B cell (primary cell): ENCODE measurements around the gene RAD21L1. TPM values are rescaled to one million over a fixed set of nuclear protein-coding genes. Genes with fewer than 3 reads are reported as not detected.

Experiments used
- ATAC-seq: fragments of 200-7000 bp; cut with Tn5 transposase; one replicate; pipeline ENCODE4 v1.10.0; 2021; ENCODE audit warnings: low read depth, mild to moderate bottlenecking, moderate number of reproducible peaks, moderate library complexity
- CTCF ChIA-PET: fragments of 350-600 bp; sonication (Branson Sonifier 250); formaldehyde crosslinking; loops from one replicate; lab custom pipeline; 2021; ENCODE audit warnings: antibody characterized with exemption, inconsistent platforms; lab: Charles Lee
- POLR2A ChIA-PET: fragments of 350-600 bp; sonication (Branson Sonifier 250); formaldehyde crosslinking; loops from one replicate; lab custom pipeline; 2021; ENCODE audit warnings: antibody characterized with exemption; lab: Charles Lee
- DNase-seq: peaks from one replicate; pipeline ENCODE4 v3.0.0; 2013
- H2AFZ ChIP-seq: 2 replicates; pipeline ENCODE4 v1.6.1; 2012; ENCODE audit warnings: mild to moderate bottlenecking, low read depth, low read length; ENCODE audit not compliant: insufficient read depth, poor library complexity, severe bottlenecking
- H3K27ac ChIP-seq, 2 donors: 1 replicate in 1 of 2; 2 replicates in 1 of 2; pipeline ENCODE4 v1.5.1; 2012 to 2013; ENCODE audit warnings: low read length in 2 of 2, mild to moderate bottlenecking in 2 of 2, moderate library complexity in 1 of 2
- H3K27me3 ChIP-seq, 4 experiments: fragments of 200-600 bp in 1 of 4; sonication (generic) in 1 of 4; replicated peaks in 1 of 4; 1 replicate in 2 of 4; 2 replicates in 2 of 4; pipeline versions ENCODE4 v1.6.1 to v1.7.0; 2013 to 2016; ENCODE audit warnings: low read length in 3 of 4, mild to moderate bottlenecking in 2 of 4, mixed read lengths in 1 of 4, moderate library complexity in 1 of 4; ENCODE audit not compliant: insufficient read depth in 4 of 4, control insufficient read depth in 3 of 4; ENCODE audit errors: control extremely low read depth in 1 of 4
- H3K36me3 ChIP-seq, 2 experiments: replicated peaks in 1 of 2; 1 replicate in 1 of 2; 2 replicates in 1 of 2; pipeline versions ENCODE4 v1.6.1 to v1.7.1; 2013; ENCODE audit warnings: low read length in 1 of 2; ENCODE audit not compliant: insufficient read depth in 2 of 2, control insufficient read depth in 1 of 2; ENCODE audit errors: control extremely low read depth in 1 of 2, extremely low read depth in 1 of 2
- H3K4me1 ChIP-seq, 2 donors: fragments of 200-600 bp in 1 of 2; sonication (generic) in 1 of 2; 1 replicate in 1 of 2; 2 replicates in 1 of 2; pipeline versions ENCODE4 v1.5.1 to v1.6.1; 2013 to 2017; ENCODE audit warnings: low read length in 2 of 2; ENCODE audit not compliant: control insufficient read depth in 2 of 2, insufficient read depth in 2 of 2
- H3K4me2 ChIP-seq: replicated peaks from 2 replicates; pipeline ENCODE3; 2012; ENCODE audit warnings: mild to moderate bottlenecking, low read depth, low read length; ENCODE audit not compliant: poor library complexity, severe bottlenecking
- H3K4me3 ChIP-seq, 5 experiments: fragments of 200-600 bp in 1 of 5; sonication (generic) in 1 of 5; 1 replicate in 3 of 5; 2 replicates in 2 of 5; pipeline versions ENCODE4 v1.5.1 to v1.7.0; 2011 to 2016; ENCODE audit warnings: low read length in 4 of 5, mild to moderate bottlenecking in 4 of 5, low read depth in 2 of 5, control low read depth in 1 of 5, moderate library complexity in 1 of 5; ENCODE audit not compliant: insufficient read depth in 1 of 5; ENCODE audit errors: control extremely low read depth in 1 of 5, extremely low read depth in 1 of 5
- H3K79me2 ChIP-seq: fragments of 200-600 bp; sonication (generic); one replicate; pipeline ENCODE4 v1.6.0; 2016; ENCODE audit warnings: low read length; ENCODE audit not compliant: control insufficient read depth, insufficient read depth
- H3K9ac ChIP-seq: fragments of 200-600 bp; sonication (generic); 2 replicates; pipeline ENCODE4 v1.6.1; 2017; ENCODE audit warnings: mild to moderate bottlenecking, low read length, moderate library complexity
- H3K9me3 ChIP-seq, 3 donors: one replicate each; pipeline versions ENCODE4 v1.6.1 to v1.7.1; 2013; ENCODE audit warnings: low read length in 2 of 3; ENCODE audit not compliant: control insufficient read depth in 2 of 3, insufficient read depth in 1 of 3; ENCODE audit errors: control extremely low read depth in 1 of 3
- H4K20me1 ChIP-seq: 2 replicates; pipeline ENCODE4 v1.6.0; 2012; ENCODE audit warnings: mild to moderate bottlenecking, low read length; ENCODE audit not compliant: insufficient read depth, control insufficient read depth, poor library complexity, severe bottlenecking
- H3K27ac Mint-ChIP-seq: one replicate; pipeline ENCODE4 v1.8.0; 2021; ENCODE audit warnings: mixed read lengths
- H3K27me3 Mint-ChIP-seq: one replicate; pipeline ENCODE4 v1.8.0; 2021; ENCODE audit warnings: mixed read lengths
- H3K4me1 Mint-ChIP-seq: one replicate; pipeline ENCODE4 v1.8.0; 2021; ENCODE audit warnings: mixed read lengths
- H3K4me3 Mint-ChIP-seq: one replicate; pipeline ENCODE4 v1.8.0; 2021; ENCODE audit warnings: mixed read lengths
- H3K9me3 Mint-ChIP-seq: one replicate; pipeline ENCODE4 v1.8.0; 2022; ENCODE audit warnings: mixed read lengths; ENCODE audit not compliant: insufficient read depth
- CTCF ChIP-seq: fragments of 200-600 bp; IDR thresholded peaks from one replicate; pipeline ENCODE4 v1.8.0; 2022; ENCODE audit warnings: antibody characterized with exemption, mild to moderate bottlenecking
- EZH2 ChIP-seq: IDR thresholded peaks from 2 replicates; pipeline ENCODE4 v1.6.1; 2012; ENCODE audit warnings: borderline replicate concordance, low read depth, mild to moderate bottlenecking, moderate library complexity, low read length; ENCODE audit not compliant: insufficient read depth, poor library complexity, severe bottlenecking
- whole genome bisulfite sequencing: methylation state at CpG from one replicate; pipeline ENCODE4 v1.1.5; 2013; ENCODE audit warnings: missing lambda C conversion rate; ENCODE audit not compliant: insufficient coverage; 5-methylcytosine and 5-hydroxymethylcytosine counted together
- intact Hi-C: fragments of 100-400 bp; cut with micrococcal nuclease; formaldehyde crosslinking; loops from one replicate; pipeline ENCODE4 v1.10.0; 2022
- polyA plus RNA-seq: library from polyadenylated mRNA; depleted of rRNA; stranded (reverse); fragments of >200 nt; gene quantifications from 2 replicates; pipeline ENCODE4 v1.2.3, GENCODE V29; 2012
- total RNA-seq, 2 donors: library from RNA; stranded (reverse); fragments of 120-200 nt in 1 of 2; gene quantifications; 1 replicate in 1 of 2; 2 replicates in 1 of 2; pipeline versions ENCODE4 v1.2.3 to v1.2.4, GENCODE V29; 2013 to 2022

RAD21L1 gene
- total and polyA plus RNA-seq, 2 donors (not counting 1 experiment from before 2014, with no cell fraction given): not detected

GRCh38 chr20:1298888-1299511, 73.2 kb downstream of the RAD21L1 start:
- no peaks in the 10 kb centered on the region for H3K4me1 ChIP-seq
- Mint-ChIP-seq H3K27ac (no peak overlapping the region), H3K9me3 (no peaks in the 10 kb centered on the region), H3K4me1 (no peaks in the 10 kb centered on the region), H3K4me3 (no peak overlapping the region), H3K27me3 (no peaks in the 10 kb centered on the region)
- H3K27me3 ChIP-seq: no peaks in the 10 kb centered on the region
- no peaks in the 10 kb centered on the region for H3K36me3 ChIP-seq
- no peak overlapping the region for H2AFZ ChIP-seq
- H3K79me2 ChIP-seq: no peaks in the 10 kb centered on the region
- no peak overlapping the region for H3K4me2 ChIP-seq
- no peak for DNase-seq
- H3K9ac ChIP-seq: no peak overlapping the region
- no peak overlapping the region for H3K4me3 ChIP-seq
- TF ChIP-seq CTCF (no peak), EZH2 (no peak)
- POLR2A ChIA-PET: no interaction called here
- 94% methylated on average over 7 of the region's 10 CpGs for WGBS
- H3K27ac ChIP-seq: no peak overlapping the region
- CTCF ChIA-PET: interaction anchor here (2.5 kb wide), 1 partner anchor 13 kb away, joined by 12 read pairs; no protein-coding TSS in a partner anchor
- ATAC-seq: no peak
- intact Hi-C loops: no loop called here
- no peaks in the 10 kb centered on the region for H3K9me3 ChIP-seq
- H4K20me1 ChIP-seq: no peaks in the 10 kb centered on the region

- intact Hi-C loops: no loop called here
- Mint-ChIP-seq H3K27me3 (no peaks in the 10 kb centered on the region), H3K27ac (no peak overlapping the region), H3K9me3 (no peaks in the 10 kb centered on the region), H3K4me1 (no peaks in the 10 kb centered on the region), H3K4me3 (no peak overlapping the region)
- ATAC-seq (peak; percentile 28), DNase-seq (peak; percentile 22)
- CTCF ChIA-PET: no interaction called here
- no peak overlapping the region for H3K4me2 ChIP-seq
- no peaks in the 10 kb centered on the region for H3K27me3 ChIP-seq
- no peaks in the 10 kb centered on the region for H3K4me1 ChIP-seq
- TF ChIP-seq EZH2: no peak
- peak; percentile 35 for TF ChIP-seq CTCF
- H3K27ac ChIP-seq: no peak overlapping the region
- WGBS: 90% methylated on average over 9 of the region's 9 CpGs
- H3K79me2 ChIP-seq: no peaks in the 10 kb centered on the region
- no peak overlapping the region for H3K4me3 ChIP-seq
- no peaks in the 10 kb centered on the region for H4K20me1 ChIP-seq
- H2AFZ ChIP-seq: no peak overlapping the region
- H3K9me3 ChIP-seq: no peaks in the 10 kb centered on the region
- POLR2A ChIA-PET: no interaction called here
- H3K36me3 ChIP-seq: no peaks in the 10 kb centered on the region
- H3K9ac ChIP-seq: no peak overlapping the region
Observed at GRCh38 chr20:1299522-1299921, 73.7 kb downstream of the RAD21L1 start.
